CD4-positive, alpha-beta T cell treated with Interleukin-4 for 1 hour (primary cell): Measurements from ENCODE around the gene ABHD12B.
"Not testable (repeated sequence)": the region's sequence is repeated elsewhere in the genome, so short reads cannot be mapped to it uniquely, and the experiment has no call there.

Experiments used
- DNase-seq, 2 donors: peaks; one replicate each; pipeline ENCODE4 v3.0.0-alpha.2; 2020 to 2022

The ABHD12B gene

GRCh38 chr14:50936882-50937281 lies 65.0 kb downstream of the ABHD12B start:
- DNase-seq: no peak

- no peak for DNase-seq
Measured at GRCh38 chr14:50937325-50937724, 65.5 kb downstream of the ABHD12B start.

- DNase-seq: no peak
Measured at GRCh38 chr14:50937800-50938199, 65.9 kb downstream of the ABHD12B start.

DNA sequence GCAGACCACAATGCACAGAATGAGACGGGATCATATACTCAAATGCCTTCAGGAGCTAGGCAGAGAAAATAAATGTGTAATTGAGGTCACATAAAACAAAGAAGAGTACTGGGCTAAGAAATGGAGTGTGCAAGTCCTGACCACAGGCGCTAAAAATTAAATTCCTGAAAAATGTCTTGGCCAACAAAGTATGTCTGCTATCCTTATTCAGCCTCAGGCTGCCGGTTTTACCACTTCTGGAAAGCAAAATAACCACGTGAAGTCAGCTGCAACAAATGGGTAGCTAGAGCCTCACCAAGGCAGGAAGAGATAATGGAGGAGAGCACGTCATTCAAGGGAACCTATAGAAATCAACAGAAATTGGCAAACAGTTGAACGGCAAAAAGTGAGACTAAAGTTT lies 69.3 kb downstream of the ABHD12B start:
- no peak for DNase-seq

GRCh38 chr14:50941638-50942037 lies 69.8 kb downstream of the ABHD12B start:
- DNase-seq: not testable (repeated sequence)

- DNase-seq: no peak
Measured at GRCh38 chr14:50943261-50943942, 71.5 kb downstream of the ABHD12B start.

GRCh38 chr14:50943943-50944646 lies 72.2 kb downstream of the ABHD12B start, which contains the start of gene PYGL:
Gene PYGL, minus strand, starts transcription at chr14:50944483. Its CDS starts 80 bp downstream, at chr14:50944403.
- DNase-seq: peak in 1 of 2 donors; percentile 28

DNA sequence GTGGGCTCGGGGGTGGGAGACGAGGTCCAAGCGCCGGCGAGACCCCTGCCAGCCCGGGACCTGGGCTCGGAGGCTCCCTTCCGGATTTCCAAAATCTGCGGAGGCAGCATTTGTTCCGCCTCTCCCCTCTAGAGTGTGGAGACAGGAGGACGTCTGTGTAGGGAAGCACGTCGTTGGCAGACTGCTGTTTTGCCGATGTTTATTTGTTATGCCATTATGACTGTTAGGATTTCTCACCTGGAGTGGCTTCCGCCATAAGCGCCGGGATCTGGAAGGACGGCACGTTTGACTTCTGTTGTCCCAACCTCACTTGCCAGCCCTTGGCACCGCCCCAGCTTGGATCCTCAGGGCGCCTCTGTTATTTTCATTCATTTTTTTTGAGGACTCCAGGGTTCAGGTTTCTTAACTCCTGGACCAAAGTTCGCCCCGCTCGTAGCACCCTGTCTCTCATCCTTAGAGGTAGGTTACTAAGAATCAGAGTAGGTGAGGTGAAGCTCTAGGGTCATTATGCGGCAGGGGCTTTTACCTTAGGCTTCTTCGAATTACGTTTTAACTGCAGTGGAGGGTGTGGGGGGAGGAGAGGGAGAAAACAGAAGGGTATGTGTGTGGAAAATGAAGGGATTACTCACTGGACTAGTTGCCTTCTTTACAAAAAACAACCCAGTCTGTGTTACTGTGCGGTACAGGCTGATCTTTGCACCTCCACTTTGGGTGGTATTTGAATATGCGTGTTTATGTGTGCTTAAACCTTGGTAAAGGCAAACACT lies 73.0 kb downstream of the ABHD12B start:
- no peak for DNase-seq

GRCh38 chr14:50946234-50946935 lies 74.5 kb downstream of the ABHD12B start:
- DNase-seq: no peak

GRCh38 chr14:50947446-50947845 lies 75.6 kb downstream of the ABHD12B start:
- DNase-seq: no peak

DNA sequence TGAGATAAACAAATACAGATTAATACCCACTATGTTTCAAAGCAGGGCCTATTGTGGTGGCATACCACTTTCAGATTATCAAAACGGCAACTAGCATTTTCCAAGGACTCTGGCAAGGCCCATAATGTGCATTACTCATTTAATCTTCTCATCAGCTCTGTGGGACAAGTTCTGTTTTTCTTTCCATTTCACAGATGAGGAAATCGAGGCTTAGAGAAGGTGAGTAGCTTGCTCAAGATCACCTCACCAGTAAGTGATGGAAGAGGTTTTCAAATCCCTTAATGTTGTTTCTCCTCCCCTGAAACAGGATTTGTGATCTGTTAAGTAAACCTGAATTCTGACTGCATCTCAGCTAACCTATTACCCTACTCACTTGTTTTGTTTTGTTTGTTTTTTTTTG lies 76.4 kb downstream of the ABHD12B start:
- DNase-seq: no peak

- no peak for DNase-seq
Measured at GRCh38 chr14:50951032-50951431, 79.2 kb downstream of the ABHD12B start.

- no peak for DNase-seq
Measured at GRCh38 chr14:50953502-50953901, 81.6 kb downstream of the ABHD12B start.
